Measurements from ENCODE around the gene RETN.

Gene RETN

DNA sequence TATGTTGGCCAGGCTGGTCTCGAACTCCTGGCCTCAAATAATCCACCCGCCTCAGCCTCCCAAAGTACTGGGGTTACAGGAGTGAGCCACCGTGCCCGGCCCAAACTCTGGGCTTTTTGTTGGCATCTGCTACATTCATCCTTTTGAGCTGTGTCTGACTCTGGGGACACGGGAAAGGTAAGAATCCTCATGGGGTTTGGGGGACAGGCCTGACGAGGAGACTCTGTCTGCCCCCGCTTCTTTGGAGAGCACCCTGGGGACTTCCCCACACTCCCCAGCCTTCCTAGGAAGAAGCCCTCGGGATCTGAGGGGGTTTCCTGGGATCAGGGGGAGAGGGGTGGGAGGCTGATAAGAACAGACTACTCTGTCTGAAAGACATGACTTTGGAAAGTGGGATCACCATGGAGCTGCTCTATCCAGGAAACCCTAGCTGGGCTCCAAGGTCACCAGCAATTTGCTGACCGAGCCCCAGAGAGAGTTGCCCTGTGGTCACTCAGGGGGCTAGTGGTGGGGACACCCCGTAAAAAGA is 41.1 kb downstream of the RETN start:
- no peak for DNase-seq

DNA sequence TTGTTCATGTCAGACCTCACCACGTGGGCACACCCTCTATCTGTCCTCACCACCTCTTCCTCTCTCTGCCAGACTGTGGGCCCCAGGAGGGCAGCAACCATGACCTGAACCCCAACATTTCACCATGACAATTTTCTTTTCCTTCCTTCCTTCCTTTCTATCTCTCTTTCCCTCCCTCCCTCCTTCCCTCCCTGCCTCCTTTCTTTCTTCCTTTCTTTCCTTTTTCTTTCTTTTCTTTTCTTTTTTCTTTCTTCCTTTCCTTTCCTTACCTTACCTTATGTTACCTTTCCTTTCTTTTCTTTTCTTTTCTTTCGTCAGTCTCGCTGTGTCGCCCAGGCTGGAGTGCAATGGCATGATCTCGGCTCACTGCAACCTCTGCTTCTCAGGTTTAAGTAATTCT is 41.8 kb downstream of the RETN start:
- DNase-seq = no peak

DNA sequence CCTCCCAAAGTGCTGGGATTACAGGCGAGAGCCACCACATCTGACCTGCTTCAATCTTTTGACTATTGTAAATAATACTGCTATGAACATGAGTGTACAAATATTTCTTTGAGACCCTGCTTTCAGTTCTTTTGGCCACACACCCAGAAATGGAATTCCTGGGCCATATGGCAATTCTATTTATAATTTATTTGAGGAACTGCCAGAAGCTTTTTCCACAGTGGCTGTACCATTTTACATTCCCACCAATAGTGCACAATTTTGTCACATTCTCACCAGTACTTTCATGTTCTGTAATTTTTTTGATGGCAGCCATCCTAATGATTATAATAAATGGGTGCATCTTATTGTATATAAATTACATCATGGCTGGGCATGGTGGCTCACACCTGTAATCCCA is 46.8 kb downstream of the RETN start:
- no peak for DNase-seq

DNA sequence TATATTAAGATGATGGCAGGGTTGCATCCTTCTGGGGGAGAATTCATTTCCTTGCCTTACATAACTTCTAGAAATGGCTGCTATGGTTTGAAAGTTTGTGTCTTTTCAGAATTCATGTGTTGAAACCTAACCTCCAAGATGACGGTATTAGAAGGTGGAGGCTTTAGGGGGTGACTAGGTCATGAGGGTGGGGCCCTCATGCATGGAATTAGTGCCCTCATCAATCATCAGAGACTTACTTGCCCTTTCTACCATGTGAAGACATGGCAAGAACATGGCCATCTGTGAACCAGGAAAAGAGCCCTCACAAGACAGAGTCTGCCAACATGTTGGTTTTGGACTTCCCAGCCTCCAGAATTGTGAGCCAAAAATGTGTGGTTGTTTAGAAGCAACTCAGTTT is 47.9 kb downstream of the RETN start:
- no peak for DNase-seq

DNA sequence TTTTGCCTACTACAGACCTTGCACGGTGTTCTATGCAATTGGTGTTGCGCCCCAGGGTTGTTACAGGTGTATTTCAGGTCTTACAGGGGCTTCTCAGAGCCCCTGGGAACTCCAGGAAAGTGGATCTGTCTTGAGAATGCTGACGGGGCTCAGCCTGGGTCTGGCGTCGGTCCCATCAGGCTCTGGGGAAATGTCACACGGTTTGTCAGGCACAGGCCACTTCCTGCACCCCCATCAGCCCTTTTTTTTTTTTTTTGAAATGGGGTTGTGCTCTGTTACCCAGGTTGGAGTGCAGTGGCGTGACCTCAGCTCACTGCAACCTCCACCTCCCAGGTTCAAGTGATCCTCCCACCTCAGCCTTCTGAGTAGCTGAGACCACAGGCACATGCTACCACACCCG is 49.8 kb downstream of the RETN start:
- no peak for DNase-seq
